NCI-H446 (cell line): ENCODE data around the gene DHX57.
"Not testable (repeated sequence)": the region's sequence is repeated elsewhere in the genome, so short reads cannot be mapped to it uniquely, and the experiment has no call there.

Experiments
- DNase-seq, 2 experiments: peaks; one replicate each; lab custom pipeline; 2025; lab: John Stamatoyannopoulos, UW

The DHX57 gene

DNA sequence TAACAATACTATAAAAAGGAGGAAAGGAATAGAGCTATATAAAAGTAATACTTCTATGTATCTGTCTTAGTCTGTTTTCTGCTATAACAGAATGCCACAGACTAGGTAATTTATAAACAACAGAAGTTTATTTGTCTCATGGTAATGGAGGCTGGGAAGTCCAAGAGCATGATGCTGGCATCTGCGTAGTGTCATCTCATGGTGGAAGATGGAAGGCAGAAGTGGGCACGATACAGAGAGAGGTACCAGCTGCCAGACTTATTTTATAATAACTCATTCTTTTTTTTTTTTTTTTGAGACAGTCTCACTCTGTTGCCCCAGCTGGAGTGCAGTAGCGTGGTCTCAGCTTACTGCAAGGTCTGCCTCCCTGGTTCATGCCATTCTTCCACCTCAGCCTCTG, 4.3 kb downstream of the DHX57 start:
- DNase-seq: no peak

DNA sequence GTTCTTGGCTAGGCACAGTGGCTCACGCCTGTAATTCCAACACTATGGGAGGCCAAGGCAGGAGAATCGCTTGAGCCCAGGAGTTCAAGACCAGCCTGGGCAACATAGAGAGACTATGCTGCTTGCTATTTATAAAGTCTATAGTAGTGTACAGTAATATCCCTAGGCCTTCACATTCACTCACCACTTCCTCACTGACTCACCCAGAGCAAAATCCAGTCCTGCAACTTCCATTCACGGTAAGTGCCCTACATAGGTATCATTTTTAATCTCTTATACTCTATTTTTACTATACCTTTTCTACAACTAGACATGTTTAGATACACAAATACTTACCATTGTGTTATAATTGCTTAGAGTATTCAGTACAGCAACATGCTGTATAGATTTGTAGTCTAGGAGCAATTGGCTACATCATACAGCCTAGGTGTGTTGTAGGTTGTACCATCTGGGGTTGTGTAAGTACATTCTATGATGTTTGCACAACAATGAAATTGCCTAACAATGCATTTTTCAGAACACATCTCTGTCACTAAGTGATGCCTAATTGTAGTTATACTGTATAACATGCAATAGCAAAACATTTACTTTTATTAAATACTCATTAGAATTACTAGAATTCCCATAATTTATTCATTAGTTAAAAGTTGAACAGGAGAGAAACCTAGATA, 8.8 kb downstream of the DHX57 start:
- no peak for DNase-seq

DNA sequence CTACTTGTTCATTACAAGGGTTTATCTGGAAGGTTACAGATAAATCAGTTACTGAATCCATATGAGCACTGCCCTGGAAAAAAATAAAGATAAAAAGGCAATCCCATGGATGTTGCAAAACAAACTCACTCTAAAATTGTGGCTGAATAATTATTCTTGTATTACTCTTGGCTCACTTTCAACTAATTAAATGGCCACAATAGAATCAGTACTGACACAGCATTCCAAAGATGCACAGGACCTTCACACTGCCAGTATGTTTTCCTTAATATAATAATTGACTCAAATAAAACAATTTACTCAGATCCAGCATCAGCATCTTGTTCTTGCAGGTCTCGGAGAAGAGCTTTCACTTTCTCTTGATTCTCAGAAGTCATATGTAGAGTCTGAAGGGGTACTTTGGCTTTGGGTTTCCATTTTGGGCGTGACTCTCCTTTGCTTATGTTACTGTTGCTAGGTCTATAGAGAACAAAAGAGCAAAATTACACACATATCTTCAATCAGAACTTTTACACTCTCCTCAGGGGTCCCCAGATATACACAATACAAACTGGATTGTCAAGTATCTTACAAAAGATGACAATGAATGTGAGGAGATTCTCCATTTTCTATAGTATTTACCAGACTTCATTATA, 12.6 kb downstream of the DHX57 start:
- no peak for DNase-seq

DNA sequence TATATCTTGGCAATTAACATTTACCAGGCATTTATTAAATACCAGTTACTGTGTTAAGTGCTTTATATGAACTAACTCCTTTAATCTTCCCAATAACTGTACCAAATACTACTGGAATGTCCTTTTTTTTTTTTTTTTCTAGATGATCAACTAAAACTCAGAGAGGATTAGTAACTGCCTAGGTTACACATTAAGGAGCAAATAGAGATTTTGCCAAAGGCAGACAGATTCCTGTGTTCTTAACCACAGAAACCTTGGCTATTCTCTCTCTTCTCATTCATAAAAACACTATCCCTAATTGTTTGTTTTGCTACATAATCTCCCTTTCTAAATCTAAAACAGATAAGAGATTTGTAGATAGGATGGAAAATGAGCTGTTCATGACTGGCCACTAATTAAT, 13.3 kb downstream of the DHX57 start:
- DNase-seq: no peak

DNA sequence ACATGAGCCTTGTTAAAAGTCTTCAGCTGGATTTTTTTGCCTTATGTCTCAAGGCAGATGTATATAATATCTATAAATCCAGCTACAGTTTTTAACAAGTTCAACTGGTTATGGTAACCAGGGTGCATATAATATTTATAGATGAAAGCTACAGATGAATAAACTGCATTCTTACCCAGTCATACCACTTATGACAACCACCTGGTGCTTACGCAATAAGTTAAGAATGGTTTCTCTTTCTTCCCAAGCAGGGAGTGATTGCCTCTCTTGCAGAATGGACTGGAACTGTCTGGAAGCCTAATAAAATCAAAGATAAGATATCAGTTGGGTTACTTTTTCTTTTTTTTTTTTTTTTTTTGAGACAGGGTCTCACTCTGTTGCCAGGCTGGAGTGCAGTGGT, 19.6 kb downstream of the DHX57 start:
- DNase-seq: no peak

DNA sequence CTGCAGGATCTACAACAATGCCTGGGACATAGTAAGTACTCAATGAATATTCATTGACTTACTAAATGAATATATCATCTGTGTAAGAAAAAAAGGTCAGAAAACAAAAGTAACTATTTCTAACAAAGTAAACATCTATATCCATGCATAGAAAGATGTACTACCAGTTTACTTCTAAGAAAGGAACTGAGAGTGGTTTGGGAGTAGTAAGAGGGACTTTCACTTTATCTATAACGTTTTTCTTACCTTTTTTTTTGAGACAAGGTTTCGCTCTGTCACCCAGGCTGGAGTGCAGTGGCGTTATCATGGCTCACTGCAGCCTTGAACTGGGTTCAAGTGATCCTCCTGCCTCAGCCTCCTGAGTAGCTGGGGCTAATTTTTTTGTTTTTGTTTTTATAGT, 25.7 kb downstream of the DHX57 start:
- DNase-seq: no peak

DNA sequence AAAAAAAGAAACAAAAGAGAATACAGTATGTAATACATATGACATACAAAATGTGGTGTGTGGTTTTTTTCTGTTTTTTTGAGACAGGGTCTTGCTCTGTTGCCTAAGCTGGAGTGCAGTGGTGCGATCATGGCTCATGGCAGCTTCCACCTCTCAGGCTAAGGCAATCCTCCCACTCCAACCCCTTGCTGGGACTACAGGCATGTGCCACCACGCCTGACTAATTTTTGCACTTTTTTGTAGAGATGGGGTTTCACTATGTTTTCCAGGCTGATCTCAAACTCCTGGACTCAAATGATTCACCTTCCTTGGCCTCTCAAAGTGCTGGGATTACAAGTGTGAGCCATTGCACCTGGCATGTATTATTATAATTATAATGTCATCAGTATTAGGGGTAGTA, 38.9 kb downstream of the DHX57 start:
- DNase-seq: no peak

DNA sequence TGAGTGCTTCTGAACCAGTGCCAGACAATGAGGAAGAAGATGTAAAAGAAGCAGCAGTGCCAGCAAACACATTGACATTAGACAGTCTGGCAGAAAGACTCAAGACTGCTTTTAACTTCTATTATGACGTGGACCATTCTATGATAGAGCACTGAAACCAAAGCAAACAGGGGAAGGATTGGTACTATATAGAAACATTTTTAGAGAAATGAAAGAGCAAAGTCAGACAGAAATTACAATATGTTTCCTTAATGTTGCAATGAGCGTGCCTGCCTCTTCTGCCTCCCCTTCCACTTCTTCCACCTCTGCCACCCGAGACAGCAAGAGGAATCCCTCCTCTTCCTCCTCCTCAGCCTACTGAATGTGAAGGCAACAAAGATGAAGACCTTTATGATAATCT, 39.7 kb downstream of the DHX57 start:
- no peak for DNase-seq

DNA sequence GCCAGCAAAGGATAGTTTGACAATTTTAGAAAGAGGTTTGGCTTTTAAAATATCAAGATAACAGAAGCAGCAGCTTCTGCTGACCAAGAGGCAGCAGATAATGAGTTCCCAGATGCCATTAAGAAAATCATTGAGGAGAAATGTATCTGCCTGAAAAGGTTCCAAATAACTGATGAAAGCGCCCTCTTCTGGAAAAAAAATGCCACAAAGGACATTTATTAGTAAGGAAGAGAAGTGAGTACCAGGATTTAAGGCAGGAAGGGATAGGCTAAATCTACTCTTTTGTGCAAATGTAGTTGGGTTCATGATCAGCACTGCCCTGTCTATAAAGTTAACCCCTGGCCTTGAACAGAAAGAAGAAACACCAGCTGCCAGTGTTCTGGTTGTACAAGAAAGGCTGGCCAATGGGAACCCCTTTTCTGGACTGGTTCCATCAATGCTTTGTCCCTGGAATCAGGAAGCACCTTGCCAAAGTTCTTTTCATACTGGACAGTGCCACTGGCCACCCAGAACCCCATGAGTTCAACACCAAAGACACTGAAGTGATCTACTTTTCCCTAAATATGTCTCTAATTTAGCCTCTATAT, 40.6 kb downstream of the DHX57 start:
- peak; percentile 4 to 35 for DNase-seq

DNA sequence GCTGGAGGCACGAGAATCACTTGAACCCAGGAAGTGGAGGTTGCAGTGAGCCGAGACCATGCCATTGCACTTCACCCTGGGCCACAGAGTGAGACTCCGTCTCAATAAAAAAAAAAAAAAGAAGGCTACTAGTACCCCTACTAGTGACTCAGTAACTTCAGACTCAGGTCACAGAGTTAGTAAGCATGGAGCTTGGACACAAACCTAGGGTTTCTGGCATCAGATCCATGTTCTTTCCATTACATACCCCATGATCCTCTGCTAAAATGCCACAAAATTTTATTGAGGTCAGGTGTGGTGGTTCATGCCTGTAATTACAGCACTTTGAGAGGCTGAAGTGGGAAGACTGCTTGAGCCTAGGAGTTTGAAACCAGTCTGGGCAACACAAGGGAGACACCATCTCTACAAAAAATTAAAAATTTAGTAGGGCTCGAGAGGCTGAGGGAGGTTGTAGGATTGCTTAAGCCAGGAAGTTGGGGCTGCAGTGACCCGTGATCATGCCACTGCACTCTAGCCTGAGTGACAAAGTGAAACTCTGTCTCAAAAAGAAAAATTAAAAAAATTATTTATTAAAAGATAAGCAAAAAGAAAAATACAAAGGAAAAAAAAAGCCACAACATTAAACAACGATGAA, 45.1 kb downstream of the DHX57 start:
- DNase-seq: no peak

DNA sequence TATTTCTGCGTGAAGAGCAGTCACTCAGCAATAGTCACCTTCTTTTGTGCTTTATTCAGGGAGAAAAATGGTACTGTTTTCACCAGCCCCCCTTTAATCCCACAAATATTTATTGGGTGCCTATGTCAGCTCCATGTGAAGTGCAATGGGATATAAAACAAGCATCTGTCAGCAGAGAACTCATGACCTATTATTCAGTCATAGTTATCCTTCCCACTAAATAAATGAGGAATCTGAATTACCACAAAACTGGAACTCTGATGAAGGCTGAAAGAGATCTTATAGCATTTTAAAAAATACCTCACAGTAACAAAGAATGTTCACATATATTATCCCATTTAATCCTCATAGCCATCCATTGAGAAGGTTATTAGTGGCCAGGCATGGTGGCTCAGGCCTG, 45.8 kb downstream of the DHX57 start:
- no peak for DNase-seq

DNA sequence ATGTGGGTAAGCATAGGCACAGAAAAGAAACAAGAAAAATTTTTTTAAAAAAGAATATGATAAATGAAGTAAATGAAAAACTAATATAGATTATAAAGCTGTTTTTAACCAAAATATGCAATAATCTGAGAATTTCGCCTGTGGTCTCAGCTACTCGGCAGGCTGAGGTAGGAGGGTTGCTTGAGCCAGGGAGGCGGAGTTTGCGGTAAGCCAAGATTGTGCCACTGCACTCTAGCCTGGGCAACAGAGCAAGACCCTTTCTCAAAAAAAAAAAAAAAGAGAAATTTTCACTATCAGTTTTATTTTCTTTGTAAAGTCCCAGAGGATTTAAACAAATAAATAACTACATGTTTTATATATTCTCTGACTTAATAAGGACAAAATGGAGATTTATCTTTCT, 47.3 kb downstream of the DHX57 start:
- DNase-seq: no peak

DNA sequence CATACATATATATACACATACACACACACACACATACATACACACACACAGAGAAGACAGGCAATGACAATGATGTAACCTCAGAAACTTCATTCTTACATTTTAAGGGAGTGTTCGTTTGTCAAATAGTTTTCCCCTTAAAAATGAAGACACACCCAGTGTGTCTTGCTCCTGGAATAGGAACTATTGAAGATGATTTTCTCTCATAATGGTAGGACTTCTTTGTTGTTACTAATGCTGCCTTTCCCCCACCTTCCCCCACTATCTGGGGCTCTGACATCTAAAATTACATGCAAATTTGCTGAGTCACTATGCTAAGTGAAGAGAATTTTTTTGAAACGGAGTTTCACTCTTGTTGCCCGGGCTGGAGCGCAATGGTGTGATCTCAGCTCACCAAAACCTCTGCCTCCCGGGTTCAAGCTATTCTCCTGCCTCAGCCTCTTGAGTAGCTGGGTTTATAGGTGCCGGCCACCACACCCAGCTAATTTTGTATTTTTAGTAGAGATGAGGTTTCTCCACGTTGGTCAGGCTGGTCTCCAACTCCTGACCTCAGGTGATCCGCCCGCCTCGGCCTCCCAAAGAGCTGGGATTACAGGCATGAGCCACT, 48.1 kb downstream of the DHX57 start:
- not testable (repeated sequence) for DNase-seq

DNA sequence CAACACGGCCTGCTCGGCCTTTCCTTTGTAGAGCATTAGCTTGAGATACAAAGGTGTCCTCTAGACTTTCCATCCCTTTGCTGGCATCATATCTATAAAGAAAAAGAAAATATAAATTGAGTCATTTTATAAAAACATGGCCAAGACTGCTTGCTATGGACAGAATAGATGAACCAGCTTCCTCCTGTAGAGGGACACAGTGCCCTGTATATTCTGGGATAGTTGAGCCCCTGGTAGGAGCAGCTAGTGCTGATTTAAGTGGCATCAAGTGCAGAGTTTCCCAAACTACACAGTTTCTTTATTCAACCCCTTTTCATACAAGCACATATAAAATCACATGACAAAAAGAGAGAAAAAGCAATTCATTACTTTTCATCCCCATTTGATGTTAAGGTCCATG, 49.8 kb downstream of the DHX57 start:
- DNase-seq: no peak

DNA sequence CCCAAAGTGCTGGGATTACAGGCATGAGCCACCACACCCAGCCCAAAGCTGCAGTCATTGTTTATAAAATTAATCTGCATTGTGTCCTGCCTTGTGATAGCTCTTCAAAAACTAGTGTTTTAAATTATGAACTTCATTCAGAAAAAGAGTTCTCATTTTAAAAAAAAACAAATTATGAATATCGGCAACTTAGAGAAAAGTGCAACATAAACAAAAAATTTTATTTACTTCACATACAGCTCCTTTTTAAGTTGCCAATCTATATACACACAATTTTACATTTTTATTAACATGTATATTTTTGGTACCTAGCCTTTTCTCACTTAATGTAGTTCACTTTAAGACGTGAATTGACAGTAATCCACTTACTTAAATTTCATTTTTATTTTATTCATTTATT, 50.8 kb downstream of the DHX57 start:
- no peak for DNase-seq

DNA sequence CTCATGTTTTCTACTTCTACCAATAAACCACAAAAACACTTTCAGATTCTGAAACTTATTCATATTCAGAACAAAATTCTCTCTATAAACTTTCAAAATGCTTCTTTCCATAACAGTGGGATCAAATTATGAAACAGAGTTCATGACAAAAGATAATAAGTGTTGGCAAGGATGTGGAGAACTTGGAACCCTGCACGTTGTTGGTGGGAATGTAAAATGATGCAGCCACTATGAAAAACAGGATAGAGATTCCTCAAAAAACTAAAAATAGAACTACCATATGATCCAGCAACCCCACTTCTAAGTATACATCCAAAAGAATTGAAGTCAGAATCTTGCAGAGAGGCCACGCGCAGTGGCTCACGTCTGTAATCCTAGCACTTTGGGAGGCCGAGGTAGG, 52.3 kb downstream of the DHX57 start:
- no peak for DNase-seq

DNA sequence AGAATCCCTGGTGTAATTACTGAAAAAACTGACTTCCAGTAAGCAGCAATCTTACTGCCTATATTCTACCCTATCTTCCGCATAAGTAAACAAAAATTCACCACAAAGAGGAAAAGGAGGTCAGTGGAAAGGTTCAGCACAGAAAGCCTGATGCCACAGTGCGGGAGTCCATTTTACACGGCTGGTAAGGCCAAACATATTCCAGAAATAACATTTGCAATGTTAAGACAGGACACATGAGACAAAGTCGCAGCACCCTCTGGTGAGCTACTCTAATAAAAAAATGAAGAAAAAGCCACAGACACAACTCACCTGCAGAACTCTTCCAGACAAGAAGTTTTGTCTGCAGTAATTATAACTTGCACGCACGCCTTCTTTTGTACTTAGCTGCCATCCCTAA, 57.2 kb downstream of the DHX57 start:
- DNase-seq: no peak

DNA sequence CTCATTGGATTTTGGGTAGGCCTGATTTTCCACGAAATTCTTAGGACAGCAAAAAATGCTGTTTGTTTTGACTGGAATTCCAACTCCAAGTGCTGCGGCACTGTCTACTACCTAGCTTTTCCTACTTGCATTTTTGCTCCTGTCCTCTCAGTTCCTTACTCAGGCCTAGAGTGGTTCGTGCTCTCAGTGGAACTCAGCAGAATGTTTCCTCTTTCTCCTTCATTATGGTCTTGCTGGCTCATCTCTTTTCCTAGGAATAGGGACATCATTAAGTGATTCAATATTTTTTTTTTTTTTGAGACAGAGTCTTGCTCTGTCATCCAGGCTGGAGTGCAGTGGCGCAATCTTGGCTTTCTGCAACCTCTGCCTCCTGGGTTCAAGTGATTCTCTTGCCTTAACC, 59.8 kb downstream of the DHX57 start:
- no peak for DNase-seq

DNA sequence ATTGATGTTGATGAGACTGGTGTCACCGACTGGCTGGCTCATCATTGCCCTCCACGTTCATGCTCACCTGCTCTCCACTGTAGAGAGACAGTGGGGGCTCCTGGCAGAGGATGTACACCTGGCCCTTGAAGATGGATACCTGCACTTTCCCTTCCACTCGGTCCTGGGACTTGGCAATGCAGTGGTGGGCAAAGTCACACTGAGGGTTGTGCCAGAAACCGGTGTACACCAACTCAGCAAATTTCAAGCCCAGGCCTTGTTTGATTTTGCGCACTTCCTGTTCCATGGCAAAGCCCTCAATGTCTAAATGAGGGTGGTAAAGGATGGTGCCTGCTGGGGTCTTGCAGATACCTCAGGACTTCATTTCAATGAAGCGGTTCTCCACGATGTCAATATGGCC, 65.2 kb downstream of the DHX57 start:
- DNase-seq: no peak

DNA sequence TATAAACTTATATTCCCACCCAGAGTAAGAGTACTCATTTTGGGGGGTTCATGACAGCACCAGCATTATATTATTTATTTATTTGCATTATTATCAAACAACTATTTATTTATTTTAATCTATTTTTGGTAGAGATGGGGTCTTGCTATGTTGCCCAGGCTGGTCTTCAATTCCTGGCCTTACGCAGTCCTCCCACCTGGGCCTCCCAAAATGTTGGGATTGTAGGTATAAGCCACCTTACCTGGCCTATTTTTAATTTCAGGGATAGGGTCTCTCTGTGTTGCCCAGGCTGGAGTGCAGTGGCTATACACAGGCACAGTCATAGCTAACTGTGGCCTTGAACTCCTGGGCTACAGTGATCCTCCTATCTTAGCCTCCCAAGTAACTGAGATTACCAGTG, 67.1 kb downstream of the DHX57 start:
- no peak for DNase-seq

DNA sequence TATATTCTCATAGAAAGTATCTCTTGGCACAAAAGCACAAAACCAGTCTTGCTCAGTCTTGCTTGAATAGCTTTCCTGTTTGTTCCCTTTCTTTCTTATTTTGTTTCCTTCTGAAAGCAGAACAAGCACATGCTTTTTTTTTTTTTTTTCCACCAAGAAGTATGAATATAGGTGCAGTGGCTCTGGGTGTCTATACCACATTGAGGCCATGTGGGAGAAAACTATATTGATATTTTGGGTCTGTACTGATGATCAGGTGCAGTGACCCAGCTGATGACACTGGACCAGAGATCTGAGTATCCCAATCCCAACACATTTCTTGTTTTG, 69.0 kb downstream of the DHX57 start:
- no peak for DNase-seq

DNA sequence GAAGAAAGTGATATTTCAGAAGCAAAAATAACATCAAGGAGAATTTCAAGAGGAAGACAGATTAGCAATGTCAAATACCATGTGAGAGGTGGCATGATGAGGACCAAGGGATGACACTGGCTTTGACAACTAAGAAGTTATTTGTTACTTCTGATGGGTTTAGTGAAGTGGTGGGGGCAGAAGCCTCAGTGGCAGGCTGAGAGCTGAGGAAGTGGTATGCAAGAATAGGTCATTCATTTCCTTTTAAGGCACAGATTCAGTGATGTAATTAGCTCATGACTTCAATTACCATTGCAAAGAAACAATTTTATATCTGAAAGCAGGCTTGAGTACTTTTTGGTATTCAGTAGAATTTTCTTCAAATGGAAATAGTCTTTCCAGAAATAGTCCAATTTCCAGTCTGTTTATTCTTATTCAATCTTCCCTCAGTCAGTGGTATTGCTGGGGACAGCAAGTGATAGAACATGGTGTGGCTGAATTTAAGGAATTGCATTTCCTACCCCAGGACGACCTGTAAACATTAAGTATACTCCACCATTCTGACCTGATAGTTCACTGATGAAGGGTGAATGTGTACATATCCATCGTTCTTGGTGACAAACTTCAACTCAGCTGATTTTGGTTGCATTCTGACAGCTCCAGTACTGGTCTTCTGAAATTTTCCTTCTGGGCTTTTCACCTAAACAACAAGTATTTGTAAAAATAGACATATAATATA, 69.6 kb downstream of the DHX57 start:
- no peak for DNase-seq
